HPDE6-E6E7 (cell line): ENCODE measurements around the gene MYO1D.
"Not testable (repeated sequence)": the region's sequence is repeated elsewhere in the genome, so short reads cannot be mapped to it uniquely, and the experiment has no call there.

ENCODE experiments used
- DNase-seq: peaks from one replicate; pipeline ENCODE4 v3.0.0; 2011; ENCODE audit warnings: missing footprints; ENCODE audit errors: extremely low spot score

Gene MYO1D

DNA sequence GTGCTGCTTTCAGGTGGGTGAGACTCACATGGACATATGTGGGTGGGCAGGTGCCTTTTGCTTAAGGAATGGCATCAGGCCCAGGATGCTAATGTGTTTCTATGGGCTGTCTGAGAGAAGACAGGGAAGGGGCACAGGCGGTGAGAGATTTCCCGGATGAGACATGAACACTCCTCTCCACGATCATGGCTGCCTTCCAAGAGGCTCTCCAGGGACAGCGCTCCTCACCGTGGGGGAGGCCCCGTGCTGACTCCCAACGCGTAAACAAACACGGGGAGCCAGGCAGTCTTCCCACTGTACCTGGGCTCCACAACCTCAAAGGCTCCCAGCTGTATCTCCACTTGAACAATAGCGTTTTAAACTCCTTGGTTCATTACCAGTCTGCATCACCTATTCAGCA is 347.3 kb downstream of the MYO1D start:
- no peak for DNase-seq

DNA sequence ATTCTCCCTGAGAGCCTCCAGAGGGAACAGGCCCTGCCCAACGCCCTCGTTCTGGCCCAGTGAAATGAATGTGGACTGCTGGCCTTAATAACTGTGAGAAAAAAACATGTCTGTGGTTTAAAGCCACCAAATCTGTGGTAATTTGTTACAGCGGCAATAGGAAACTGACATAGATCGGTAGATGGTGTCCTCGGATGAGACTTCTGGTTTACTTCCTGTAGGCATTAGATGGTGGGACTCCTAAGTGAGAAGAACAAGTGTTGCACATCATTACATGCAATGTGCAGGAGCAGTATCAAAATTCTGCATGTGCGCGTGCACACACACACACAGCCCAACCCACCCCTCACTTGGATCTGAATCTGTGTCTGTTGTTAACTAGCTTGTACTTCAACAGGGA is 348.1 kb downstream of the MYO1D start:
- DNase-seq: no peak

DNA sequence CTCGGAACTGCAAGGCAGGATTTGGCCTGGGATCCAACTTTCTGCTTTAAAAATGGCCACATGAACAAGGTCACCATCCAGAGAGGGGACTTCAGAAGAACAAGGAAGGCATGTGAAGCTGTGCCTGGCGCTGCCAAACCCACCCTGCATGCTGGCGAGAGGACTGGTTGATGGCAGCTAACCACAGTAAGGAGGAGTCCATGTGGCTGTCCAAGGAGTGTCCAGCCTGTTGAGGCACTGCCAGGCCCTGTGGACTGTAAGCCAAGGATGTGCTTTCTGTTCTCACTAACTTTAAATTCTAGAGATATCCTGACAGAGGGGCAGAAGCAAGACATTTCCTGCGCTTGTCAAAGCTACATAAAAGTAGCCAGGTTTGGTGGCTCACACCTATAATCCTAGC is 349.8 kb downstream of the MYO1D start:
- DNase-seq: no peak

DNA sequence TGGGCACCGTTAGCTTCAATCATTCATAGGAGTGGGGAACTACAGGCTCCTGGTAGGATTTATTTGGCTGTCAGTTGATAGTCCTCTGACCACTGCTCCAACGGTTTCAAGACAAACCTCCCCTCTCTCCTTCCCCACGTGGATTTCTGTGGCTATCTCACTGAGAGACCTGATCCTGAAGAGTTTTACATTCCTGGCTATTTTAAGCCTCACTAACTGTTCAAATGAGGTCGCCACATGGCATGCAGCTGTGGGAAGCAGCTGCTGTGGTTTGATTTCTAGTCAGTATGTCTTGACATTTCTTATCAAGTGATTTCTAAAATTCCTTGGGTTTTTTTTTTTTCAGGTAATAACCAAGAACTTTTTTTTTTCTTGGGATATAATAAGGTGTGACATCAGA is 351.8 kb downstream of the MYO1D start:
- no peak for DNase-seq

DNA sequence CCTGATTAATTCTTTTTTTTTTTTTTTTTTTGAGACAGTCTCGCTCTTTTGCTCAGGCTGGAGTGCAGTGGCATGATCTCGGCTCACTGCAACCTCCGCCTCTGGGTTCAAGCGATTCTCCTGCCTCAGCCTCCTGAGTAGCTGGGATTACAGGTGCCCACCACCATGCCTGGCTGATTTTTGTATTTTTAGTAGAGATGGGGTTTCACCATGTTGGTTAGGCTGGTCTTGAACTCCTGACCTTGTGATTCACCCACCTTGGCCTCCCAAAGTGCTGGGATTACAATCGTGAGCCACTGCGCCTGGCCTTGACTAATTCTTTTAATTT is 352.4 kb downstream of the MYO1D start:
- DNase-seq: not testable (repeated sequence)

DNA sequence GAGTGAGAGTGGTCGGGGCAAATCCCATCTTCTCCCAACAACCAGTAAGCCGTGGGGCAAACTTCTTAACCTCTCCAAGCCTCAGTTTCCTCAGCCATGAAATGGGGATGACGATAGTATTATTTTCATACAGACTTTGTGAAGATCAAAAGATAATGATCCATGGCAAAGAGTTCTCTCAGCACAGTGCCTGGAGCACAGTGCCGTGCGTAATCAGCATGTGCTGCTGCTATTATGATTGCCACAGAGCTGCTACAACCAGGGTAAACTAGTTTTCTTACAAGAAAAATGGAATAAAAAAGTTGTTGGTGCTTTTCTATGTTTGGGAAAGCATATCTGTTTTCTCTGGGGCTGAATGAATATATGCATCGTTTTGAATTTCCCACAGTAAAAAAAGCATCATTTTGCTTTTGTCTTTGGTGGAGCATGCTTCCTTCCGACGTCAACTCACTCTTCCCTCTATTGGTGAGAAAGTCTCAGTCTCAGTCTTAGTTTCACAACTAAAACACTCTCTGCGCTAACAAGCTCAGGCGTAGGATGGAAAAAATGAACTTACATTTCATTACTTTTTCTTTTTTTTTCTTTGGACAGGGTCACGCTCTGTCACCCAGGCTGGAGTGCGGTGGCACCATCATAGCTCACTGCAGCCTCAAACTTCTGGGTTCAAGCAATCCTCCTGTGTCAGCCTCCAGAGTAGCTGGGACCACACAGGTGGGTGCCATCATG is 352.9 kb downstream of the MYO1D start:
- no peak for DNase-seq

DNA sequence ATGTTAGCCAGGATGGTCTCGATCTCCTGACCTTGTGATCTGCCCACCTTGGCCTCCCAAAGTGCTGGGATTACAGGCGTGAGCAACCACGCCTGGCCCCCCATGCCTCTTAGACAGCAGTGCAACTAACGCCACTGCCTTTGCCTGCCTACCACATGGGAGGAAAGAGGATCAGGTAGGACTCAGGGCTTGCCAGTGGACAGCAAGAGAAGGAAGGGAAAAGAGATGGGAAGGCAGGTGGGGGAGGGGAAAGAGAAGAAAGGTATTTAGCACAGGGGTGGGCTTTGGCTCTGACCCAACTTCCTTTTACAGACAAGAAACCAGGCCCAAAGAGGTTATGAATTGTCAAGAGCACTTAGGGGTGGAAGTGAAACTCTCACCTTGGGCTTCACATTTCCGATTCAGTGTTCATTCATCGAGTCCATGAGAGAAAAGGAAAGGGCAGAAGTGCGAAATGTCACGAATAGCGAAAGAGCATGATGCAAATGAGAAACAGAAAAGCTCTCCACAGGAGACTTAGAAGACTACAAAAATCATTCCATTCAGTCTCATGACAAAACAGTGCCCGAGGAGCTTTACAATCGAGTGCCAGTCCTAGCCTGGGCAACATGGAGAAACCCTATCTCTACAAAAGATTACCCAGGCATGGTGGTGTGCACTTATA is 353.8 kb downstream of the MYO1D start:
- DNase-seq: no peak

DNA sequence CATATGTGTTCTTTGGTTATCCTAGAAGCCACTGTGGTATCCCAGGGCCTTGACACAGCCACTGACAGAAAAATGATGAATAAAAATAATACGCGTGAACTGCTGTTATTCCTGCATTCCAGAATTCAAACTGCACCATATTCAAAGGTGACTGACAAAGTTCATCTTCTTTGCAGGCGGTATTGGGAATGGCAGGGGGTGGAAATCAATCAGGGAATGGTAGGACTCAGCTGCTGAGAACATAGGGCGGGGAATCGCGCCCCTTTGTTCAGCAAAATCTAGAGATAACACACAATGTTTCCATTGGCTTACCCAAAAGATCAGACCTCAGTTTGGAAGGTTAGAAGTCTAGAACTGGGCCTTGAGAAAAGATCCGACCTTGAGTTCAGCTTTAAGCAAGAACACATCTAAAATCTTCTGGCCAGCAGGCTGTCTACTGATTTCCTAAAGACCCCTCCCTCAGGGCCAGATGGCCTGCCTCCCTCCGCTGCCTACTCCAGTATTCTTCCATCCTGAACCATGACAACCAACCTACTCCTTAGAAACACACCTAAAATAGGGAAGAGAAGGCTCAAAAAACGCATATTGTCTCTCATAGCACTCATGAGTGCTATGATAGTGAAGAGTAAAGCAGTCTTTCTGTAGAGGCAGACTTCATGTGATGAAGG is 356.1 kb downstream of the MYO1D start:
- no peak for DNase-seq

DNA sequence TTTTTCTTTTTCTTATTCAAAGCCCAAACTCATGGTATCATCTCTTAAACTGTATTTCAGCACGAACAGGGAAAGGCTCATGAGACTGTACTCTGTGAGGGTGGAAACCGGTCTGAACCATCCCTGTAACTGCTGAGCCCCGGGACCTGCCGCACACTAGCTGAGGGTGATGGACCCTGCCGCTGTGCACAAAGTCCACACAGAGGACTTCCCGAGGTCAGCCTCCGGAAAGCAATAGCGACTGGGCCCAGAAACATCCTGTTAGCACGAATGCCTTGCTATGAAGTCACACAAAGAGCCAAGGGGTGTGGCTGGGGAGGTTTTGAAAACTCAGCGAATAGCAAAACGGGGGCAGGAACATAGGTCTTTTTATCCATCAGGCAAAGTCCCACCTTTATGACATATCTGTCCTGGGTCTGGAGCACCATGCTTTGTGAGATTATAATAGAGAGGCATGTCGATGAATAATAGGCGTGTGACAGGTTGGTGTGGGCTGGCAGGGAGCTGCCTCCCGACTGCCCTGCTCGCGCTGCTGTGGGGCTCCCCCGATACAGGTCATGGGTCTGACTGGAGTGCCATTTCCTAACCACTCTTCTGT is 356.7 kb downstream of the MYO1D start:
- no peak for DNase-seq

DNA sequence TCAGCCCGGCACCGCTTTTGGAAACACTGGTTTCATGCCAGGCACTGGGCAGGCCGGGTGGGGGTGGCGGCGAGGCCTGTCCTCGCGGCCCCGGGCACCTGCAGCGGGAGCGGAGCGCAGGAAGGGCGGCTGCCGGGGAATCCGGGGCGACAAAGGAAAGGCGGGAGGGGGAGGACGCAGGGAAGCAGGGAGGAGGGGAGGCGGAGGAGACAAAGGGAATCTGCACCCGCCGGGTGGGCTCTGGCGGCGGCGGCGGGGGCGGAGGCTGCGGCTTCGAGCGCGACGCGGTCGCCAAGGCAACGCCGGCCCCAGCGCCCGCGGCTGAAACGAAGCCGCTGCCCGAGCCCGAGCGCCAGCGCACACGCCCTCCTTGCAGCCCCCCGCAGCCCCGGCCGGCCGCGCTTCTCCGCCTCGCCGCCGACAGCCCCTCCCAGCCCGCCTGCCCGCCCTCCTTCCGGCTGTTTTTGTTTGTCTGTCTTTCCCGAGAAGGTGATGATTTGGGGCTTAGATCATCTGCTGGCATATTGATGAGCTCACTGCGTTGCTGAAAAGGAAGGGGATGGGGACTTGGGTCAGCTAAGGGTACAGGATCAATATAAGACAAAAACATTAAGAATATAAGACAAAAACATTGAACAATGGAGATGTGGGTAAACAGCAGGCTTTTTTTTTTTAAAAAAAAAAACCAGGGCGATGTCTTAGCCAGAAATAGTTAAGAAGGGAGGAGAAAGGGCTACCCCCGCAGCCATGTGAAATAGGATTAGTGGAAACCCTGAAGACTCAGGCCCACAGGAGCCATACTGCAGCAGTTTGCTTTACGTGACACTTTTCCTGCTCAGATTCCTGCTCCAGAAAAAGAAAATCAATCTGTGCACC is 357.5 kb downstream of the MYO1D start:
- DNase-seq: peak; percentile 63

DNA sequence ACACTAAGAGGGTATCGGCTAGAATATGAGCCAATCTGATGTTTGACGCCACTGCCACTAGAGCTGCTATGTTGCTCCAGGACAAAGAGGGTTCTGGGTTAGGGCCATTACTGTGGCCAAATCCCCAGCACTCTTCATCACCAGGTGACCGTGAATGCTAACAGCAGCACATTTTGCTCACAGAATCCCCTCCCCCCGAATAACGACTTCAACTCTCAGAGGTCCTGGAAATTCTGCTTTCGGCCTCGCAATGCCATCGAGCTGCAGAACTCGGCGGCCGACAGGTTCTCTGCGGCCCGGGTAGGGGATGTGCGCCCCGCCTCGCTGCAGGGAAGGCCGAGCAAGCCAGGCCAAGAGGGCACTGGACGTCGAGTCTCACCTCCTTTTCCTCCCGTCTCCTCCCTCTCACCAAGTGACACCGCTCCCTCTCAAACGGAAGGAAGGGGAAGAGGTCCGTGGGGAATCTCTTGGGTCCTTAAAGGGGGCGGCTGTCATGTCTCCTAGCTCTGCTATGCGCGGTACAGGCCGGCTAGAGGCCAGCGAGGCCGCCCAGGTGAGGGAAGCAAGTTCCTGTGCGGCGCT is 358.2 kb downstream of the MYO1D start:
- no peak for DNase-seq

DNA sequence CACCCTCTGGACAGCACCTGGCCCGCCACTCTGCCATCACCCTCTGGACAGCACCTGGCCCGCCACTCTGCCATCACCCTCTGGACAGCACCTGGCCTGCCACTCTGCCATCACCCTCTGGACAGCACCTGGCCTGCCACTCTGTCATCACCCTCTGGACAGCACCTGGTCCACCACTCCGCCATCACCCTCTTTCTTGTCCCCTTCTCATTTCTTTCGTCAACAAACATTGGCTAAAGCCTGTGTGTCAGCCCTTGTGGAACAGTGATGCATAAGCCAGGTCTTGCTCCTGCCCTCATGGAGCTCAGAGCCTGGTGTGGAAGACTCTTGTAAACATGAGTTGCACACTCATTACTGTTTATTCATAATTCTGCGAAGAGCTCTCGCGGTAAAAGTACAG is 358.9 kb downstream of the MYO1D start:
- no peak for DNase-seq

DNA sequence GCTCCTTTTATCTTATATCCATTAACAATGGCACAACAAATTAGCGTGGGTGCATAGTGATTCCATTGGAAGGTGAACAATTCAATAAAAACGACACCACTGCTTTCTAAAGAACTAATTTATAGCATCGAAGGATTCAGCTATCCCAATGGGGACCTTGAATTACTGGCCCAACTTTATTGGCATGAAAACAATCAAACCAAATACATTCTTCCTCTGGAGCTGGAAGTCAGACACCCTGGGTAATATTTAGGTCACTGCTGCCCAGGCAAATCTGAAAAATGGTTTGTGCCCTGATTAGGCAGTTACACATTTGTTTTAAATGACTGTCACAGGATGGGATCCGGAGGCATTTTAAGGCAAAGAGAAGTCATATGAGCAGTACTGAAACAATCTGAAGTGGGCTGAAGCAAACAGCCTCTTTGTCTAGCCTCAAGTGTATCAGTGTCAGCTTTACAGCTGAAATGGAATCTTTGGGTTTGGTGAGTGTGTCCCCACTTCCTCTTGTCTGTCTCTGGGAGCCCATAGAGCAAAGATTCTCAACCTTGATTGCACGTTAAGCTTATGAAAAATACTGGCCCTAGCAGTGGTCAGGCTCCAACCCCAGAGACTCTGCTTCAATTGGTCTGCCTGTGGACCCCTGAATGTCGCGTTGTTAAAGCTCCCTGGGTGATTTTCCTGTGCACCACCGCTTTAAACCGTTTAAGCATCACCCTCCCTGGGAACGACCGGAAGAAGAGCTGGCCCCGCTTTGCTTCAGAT is 359.8 kb downstream of the MYO1D start:
- DNase-seq: no peak

DNA sequence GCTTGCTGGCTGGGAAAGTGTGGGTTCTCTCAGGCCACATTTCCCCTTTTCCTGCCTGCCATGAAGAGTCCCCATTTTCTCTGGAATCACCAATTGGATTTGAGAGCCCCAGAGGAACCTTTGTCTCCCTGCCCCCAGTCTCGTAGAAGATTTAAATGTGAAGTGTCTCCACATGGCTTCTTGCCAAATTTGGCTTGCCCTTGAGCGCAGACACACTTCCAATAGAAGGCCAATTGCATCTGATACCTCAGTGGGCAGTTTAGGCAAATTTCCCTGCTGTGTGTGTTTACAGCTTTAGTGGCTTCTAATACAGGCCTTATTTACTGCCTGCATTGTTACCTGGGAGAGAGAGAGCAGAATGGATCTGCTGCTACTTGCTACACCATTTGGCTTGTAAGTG is 360.5 kb downstream of the MYO1D start:
- no peak for DNase-seq

DNA sequence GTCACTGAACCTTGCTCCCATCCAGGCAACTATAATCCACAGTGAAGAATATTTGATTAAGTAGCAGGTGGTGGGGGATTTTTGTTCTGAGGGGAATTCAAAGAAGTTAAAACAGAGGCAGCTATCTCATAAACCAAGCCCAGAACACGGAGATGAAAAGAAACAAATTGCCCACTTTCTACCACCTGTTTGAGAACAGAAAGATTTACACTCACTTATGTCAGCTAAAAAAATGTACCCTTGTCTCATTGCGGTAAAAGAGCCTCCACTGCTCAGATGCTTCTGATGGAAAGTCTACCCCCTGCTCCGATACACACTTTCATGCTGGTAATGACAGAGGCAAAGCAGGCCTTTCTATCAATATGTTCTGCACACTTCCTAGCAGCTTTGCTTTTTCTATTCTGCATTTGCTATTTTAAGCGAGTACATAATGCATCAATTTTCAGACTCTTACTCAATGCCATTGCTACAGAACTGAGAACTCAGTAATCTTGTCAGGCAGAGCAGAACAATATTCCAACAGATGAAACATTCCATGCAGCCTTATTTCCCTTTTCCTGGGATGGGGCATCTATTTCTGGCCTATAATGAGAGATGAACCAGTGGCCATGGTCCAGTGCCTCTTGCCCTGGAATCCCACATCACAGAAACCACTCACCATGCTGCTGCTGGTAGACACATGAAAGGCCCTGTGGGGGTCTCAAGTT is 361.1 kb downstream of the MYO1D start:
- no peak for DNase-seq

DNA sequence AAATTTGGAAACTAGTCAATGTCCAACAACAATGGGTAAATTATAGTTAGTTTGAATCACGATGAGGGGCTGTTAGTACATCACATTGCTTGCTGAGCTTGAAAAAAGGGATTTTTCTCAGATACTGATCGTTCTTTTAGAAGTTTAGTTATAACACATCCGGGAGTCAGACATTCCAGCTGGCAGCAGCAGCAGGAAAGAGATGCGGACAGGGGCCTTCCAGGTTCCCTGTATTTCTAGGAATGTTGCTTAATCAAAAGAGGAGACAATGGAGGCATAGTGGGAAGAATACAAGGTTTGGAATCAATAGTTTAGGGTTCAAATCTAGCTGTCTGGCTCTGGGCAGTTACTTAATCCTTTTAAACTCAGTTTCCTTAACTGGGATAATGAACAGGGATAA is 362.3 kb downstream of the MYO1D start:
- no peak for DNase-seq

DNA sequence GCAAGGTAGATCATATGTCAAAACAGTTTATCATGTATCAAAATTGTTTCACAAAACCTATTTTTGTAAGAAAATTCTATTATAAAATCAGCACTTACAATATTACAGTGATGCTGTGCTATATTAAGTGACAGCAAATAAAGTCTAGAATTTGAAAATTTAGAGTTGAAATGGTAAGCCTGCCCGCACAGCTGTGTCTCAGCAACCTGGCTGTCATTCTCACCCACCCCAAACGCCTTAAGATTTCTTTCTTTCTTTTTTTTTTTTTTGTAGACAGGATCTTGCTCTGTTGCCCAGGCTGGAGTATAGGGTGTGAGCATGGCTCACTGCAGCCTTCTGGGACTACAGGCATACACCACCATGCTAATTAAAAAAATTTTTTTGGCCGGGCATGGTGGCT is 363.3 kb downstream of the MYO1D start:
- no peak for DNase-seq

DNA sequence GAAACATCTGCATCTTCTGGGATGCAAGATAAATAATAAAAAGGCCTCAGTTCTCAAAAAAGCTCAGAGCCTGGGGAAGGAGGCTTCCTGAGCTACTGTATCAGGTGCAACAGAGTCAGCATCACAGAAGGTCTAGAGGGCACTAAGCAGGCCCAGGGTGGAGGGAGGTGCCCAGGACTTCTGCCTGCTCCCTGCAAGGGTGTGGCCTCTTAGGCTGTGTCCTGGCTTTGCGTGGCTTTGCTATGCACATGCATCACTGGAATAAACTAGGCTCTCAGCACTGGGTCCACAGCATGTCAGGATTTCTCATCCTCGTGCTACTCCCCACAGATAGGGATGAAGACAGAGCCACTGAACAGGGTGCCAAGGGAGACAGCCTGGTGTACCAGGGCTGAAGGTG is 364.6 kb downstream of the MYO1D start:
- DNase-seq: no peak

DNA sequence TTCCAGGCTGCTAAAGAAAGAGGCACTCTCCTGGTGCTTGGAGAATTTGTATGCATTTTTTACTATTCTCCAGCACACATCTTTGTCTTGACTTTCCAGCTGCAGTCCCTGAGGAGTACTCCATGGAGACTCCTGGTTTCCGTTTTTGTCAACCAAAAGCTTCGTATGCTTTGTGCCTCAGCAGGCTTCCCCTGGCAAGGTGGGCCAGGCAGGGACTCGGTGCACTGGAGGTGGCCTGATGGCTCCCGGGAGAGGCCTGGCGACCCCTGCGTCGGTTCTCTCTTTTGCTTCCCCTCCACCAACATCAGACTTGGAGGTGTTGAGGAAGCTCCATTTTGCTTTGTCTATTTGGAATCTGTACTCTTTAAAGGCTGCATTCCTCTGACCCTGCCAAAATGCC is 366.5 kb downstream of the MYO1D start:
- DNase-seq: no peak

DNA sequence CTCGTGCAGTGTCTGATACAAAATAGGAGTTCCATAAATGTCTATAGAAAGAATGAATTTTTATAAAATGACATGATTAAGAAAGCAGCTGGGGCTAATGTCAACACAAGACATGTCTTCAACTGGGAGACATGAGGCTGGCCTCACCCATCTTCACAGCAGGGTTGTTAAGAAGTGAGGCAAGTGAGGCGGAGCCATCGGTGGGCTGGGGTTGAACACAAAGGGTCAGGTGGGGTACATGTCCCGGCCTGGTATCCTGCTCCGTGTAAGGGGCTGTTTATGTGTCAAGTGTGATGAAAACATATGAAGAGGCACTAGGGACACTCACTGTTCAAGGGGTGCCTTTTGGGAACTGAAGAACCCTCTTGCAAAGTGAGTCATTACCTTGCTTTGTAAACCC is 368.0 kb downstream of the MYO1D start:
- DNase-seq: no peak
